ENCODE data around the gene PARM1.

Gene PARM1

GRCh38 chr4:74958881-74959280 lies 26.0 kb downstream of the PARM1 start:
- Histone ChIP-seq H3K9me3 (ENCODE audit: control insufficient read depth, low read length) (no peaks in the 10 kb centered on the region), H3K4me1 (ENCODE audit: control insufficient read depth, insufficient read depth, low read length) (no peaks in the 10 kb centered on the region), H3K27ac (ENCODE audit: insufficient read depth, low read depth, low read length, poor library complexity, severe bottlenecking) (no peak overlapping the region), H3K36me3 (ENCODE audit: control insufficient read depth, insufficient read depth, low read length) (no peaks in the 10 kb centered on the region), H3K4me3 (ENCODE audit: insufficient read depth, low read depth, low read length) (no peak overlapping the region), H3K27me3 (ENCODE audit: control insufficient read depth, insufficient read depth, low read length, poor library complexity, severe bottlenecking) (no peaks in the 10 kb centered on the region)
- WGBS, 2 experiments, result 83 to 100% methylated on average over 1 of the region's 2 CpGs

GRCh38 chr4:74961230-74961629 lies 28.3 kb downstream of the PARM1 start:
- Histone ChIP-seq H3K9me3 (ENCODE audit: control insufficient read depth, low read length) (no peaks in the 10 kb centered on the region), H3K4me3 (ENCODE audit: insufficient read depth, low read depth, low read length) (no peak overlapping the region), H3K36me3 (ENCODE audit: control insufficient read depth, insufficient read depth, low read length) (no peaks in the 10 kb centered on the region), H3K4me1 (ENCODE audit: control insufficient read depth, insufficient read depth, low read length) (no peaks in the 10 kb centered on the region), H3K27ac (ENCODE audit: insufficient read depth, low read depth, low read length, poor library complexity, severe bottlenecking) (no peak overlapping the region), H3K27me3 (ENCODE audit: control insufficient read depth, insufficient read depth, low read length, poor library complexity, severe bottlenecking) (no peaks in the 10 kb centered on the region)
- 93 to 100% methylated on average over 2 of the region's 2 CpGs for WGBS, 2 experiments

- Histone ChIP-seq H3K4me3 (ENCODE audit: insufficient read depth, low read depth, low read length) (no peak overlapping the region), H3K27ac (ENCODE audit: insufficient read depth, low read depth, low read length, poor library complexity, severe bottlenecking) (no peak overlapping the region), H3K9me3 (ENCODE audit: control insufficient read depth, low read length) (no peaks in the 10 kb centered on the region)
Measured at GRCh38 chr4:74962584-74962983, 29.7 kb downstream of the PARM1 start.

GRCh38 chr4:74964311-74964710 lies 31.4 kb downstream of the PARM1 start:
- WGBS, 2 experiments, result 93 to 97% methylated on average over 2 of the region's 2 CpGs
- no peaks in the 10 kb centered on the region for H3K27me3 ChIP-seq (ENCODE audit: control insufficient read depth, insufficient read depth, low read length, poor library complexity, severe bottlenecking)

More at GRCh38 chr4:74962584-74962983, 29.7 kb downstream of the PARM1 start:
- Histone ChIP-seq H3K36me3 (ENCODE audit: control insufficient read depth, insufficient read depth, low read length) (no peaks in the 10 kb centered on the region), H3K27me3 (ENCODE audit: control insufficient read depth, insufficient read depth, low read length, poor library complexity, severe bottlenecking) (no peaks in the 10 kb centered on the region), H3K4me1 (ENCODE audit: control insufficient read depth, insufficient read depth, low read length) (no peaks in the 10 kb centered on the region)

GRCh38 chr4:74967324-74967723 lies 34.4 kb downstream of the PARM1 start:
- no peaks in the 10 kb centered on the region for H3K27me3 ChIP-seq (ENCODE audit: control insufficient read depth, insufficient read depth, low read length, poor library complexity, severe bottlenecking)
- no peaks in the 10 kb centered on the region for H3K9me3 ChIP-seq (ENCODE audit: control insufficient read depth, low read length)
- H3K36me3 ChIP-seq (ENCODE audit: control insufficient read depth, insufficient read depth, low read length), result no peaks in the 10 kb centered on the region
- no peak overlapping the region for H3K27ac ChIP-seq (ENCODE audit: insufficient read depth, low read depth, low read length, poor library complexity, severe bottlenecking)
- 96% methylated on average over 3 of the region's 3 CpGs for WGBS, 2 experiments
- H3K4me1 ChIP-seq (ENCODE audit: control insufficient read depth, insufficient read depth, low read length), result no peaks in the 10 kb centered on the region
- H3K4me3 ChIP-seq (ENCODE audit: insufficient read depth, low read depth, low read length), result no peak overlapping the region

More at GRCh38 chr4:74964311-74964710, 31.4 kb downstream of the PARM1 start:
- Histone ChIP-seq H3K4me3 (ENCODE audit: insufficient read depth, low read depth, low read length) (no peak overlapping the region), H3K9me3 (ENCODE audit: control insufficient read depth, low read length) (no peaks in the 10 kb centered on the region), H3K4me1 (ENCODE audit: control insufficient read depth, insufficient read depth, low read length) (no peaks in the 10 kb centered on the region), H3K27ac (ENCODE audit: insufficient read depth, low read depth, low read length, poor library complexity, severe bottlenecking) (no peak overlapping the region), H3K36me3 (ENCODE audit: control insufficient read depth, insufficient read depth, low read length) (no peaks in the 10 kb centered on the region)

DNA sequence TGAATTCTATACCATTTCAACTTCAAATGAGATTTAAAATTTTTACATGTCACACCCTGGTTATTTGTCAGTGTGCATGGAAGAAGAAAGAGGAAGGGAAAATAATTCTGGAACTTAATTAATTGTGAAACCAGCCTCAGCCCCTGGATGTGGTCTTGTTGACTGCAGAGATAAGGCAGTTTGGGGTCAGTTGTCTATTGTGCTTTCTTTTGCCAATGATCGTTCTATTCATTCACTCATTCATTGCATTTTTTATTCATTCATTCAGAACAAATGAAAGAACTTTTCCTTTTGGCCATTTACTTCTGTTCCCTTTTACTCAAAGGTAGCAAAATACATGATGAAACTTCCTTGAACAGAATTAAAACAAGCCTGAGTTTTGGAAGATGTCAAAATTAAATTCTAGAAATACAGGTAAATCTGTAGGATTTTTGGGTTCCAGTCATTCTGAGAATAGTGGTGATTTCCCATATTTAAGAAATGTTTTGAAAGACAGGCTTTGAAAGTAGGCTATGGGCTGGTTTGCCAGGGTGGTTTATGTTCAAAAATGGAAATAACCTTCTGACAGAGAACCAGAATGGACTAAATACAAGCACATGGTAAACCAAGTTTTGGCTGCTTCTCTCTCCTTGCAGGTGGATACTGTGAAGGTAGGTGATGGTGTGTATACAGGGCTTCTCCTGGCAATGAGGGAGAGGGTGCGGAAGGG lies 35.7 kb downstream of the PARM1 start:
- no peak overlapping the region for H3K4me3 ChIP-seq (ENCODE audit: insufficient read depth, low read depth, low read length)
- no peak overlapping the region for H3K27ac ChIP-seq (ENCODE audit: insufficient read depth, low read depth, low read length, poor library complexity, severe bottlenecking)
- no peaks in the 10 kb centered on the region for H3K4me1 ChIP-seq (ENCODE audit: control insufficient read depth, insufficient read depth, low read length)
- WGBS, 2 experiments, result 93 to 95% methylated on average over 1 to 2 of the region's 2 CpGs
- H3K27me3 ChIP-seq (ENCODE audit: control insufficient read depth, insufficient read depth, low read length, poor library complexity, severe bottlenecking), result no peaks in the 10 kb centered on the region
- H3K9me3 ChIP-seq (ENCODE audit: control insufficient read depth, low read length), result no peaks in the 10 kb centered on the region
- H3K36me3 ChIP-seq (ENCODE audit: control insufficient read depth, insufficient read depth, low read length), result no peaks in the 10 kb centered on the region

DNA sequence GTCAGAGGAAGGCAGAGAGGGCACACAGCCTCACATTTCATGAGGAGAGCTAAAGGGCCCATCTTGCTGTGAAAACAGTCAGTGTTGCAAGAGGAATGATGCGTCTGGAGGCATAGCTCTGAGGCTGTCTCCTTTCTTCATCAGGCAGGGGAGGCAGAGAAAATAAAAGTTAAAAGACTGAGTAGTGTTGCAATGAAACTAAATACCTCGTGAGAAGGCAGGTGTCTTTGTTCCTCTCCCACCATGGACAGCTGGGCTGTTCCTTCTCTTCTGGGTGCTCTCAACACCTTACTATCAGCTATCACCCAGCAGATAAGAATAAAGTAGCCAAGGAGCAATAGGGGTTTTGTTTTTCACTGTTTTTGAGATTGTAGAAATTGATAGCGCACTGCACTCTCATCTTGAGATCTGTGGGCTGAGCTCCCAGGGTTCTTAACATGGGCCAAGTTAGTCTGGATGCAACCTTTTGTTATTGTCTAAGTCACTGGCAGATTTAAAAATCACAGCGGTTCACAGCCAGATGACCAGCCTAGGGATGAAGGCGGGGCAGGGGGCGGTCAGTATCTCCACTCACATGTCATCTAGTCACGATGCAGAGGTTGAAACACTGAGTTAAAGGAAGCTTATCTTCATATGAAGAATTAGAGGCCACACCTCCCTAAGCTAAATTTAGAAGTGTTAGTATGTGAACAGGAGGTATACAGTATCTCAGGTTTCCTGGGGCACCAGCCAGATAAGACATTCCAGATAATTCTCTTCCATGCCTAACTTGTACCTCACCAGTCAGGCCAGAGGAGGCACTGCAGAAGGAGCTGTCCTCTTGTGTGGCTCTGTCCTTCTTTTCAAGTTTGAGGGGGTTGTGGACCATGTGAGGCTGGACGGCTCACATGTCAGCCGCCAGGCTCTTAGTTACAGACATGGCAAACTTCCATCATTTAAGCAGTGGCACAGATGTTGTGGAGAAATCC lies 36.9 kb downstream of the PARM1 start:
- Histone ChIP-seq H3K4me1 (ENCODE audit: control insufficient read depth, insufficient read depth, low read length) (no peaks in the 10 kb centered on the region), H3K27ac (ENCODE audit: insufficient read depth, low read depth, low read length, poor library complexity, severe bottlenecking) (no peak overlapping the region), H3K36me3 (ENCODE audit: control insufficient read depth, insufficient read depth, low read length) (no peaks in the 10 kb centered on the region), H3K27me3 (ENCODE audit: control insufficient read depth, insufficient read depth, low read length, poor library complexity, severe bottlenecking) (no peaks in the 10 kb centered on the region), H3K9me3 (ENCODE audit: control insufficient read depth, low read length) (no peaks in the 10 kb centered on the region), H3K4me3 (ENCODE audit: insufficient read depth, low read depth, low read length) (no peak overlapping the region)
- WGBS, 2 experiments, result 88 to 94% methylated on average over 9 of the region's 9 CpGs

GRCh38 chr4:74970577-74970976 lies 37.7 kb downstream of the PARM1 start:
- no peak overlapping the region for H3K4me3 ChIP-seq (ENCODE audit: insufficient read depth, low read depth, low read length)
- no peak overlapping the region for H3K27ac ChIP-seq (ENCODE audit: insufficient read depth, low read depth, low read length, poor library complexity, severe bottlenecking)

DNA sequence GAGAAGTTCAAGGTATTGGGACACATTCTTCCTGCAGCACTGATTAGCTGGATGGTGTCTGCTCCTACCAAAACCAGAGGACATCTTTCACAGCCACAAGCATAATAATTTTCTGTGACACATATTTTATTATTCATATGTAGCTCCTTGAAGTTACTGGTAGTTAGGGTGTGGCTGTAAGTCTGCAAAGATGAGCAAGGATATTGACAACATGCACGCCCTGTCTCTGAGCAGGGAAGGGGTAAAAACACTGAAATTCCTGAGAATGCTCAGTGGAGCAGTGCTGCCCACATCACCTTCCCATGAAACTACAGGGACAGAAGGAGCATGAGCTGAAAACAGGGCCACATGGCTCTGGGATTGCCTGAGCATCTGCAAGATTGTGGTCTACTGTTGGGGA lies 38.9 kb downstream of the PARM1 start:
- H3K27me3 ChIP-seq (ENCODE audit: control insufficient read depth, insufficient read depth, low read length, poor library complexity, severe bottlenecking), result no peaks in the 10 kb centered on the region
- WGBS, 2 experiments, result 86 to 93% methylated on average over 1 of the region's 1 CpG

More at GRCh38 chr4:74970577-74970976, 37.7 kb downstream of the PARM1 start:
- no peaks in the 10 kb centered on the region for H3K4me1 ChIP-seq (ENCODE audit: control insufficient read depth, insufficient read depth, low read length)
- 88 to 97% methylated on average over 1 of the region's 1 CpG for WGBS, 2 experiments
- H3K9me3 ChIP-seq (ENCODE audit: control insufficient read depth, low read length), result no peaks in the 10 kb centered on the region
- H3K27me3 ChIP-seq (ENCODE audit: control insufficient read depth, insufficient read depth, low read length, poor library complexity, severe bottlenecking), result no peaks in the 10 kb centered on the region
- no peaks in the 10 kb centered on the region for H3K36me3 ChIP-seq (ENCODE audit: control insufficient read depth, insufficient read depth, low read length)

DNA sequence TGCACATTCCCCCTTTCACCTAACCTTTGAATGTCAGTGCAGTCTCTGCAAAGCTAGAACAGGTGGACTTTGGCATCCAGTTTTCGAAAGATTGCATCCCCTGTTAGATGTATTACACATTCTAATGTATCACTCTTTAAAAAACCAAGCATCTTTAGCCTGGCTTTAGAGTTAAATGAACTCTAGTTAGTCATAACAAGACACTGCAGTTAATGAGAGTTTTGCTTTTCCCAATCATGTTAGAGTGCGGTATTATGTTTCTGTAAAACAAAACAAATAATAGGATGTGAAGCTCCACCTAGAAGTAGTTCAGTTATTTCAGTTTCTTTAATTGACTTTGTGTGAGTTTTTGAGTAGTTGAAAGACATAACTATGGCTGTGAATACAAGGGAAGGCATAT lies 42.2 kb downstream of the PARM1 start:
- Histone ChIP-seq H3K27ac (ENCODE audit: insufficient read depth, low read depth, low read length, poor library complexity, severe bottlenecking) (no peak overlapping the region), H3K36me3 (ENCODE audit: control insufficient read depth, insufficient read depth, low read length) (no peaks in the 10 kb centered on the region), H3K4me3 (ENCODE audit: insufficient read depth, low read depth, low read length) (no peak overlapping the region), H3K4me1 (ENCODE audit: control insufficient read depth, insufficient read depth, low read length) (no peaks in the 10 kb centered on the region), H3K27me3 (ENCODE audit: control insufficient read depth, insufficient read depth, low read length, poor library complexity, severe bottlenecking) (no peaks in the 10 kb centered on the region), H3K9me3 (ENCODE audit: control insufficient read depth, low read length) (no peaks in the 10 kb centered on the region)
- WGBS, 2 experiments, result 88 to 97% methylated on average over 2 of the region's 2 CpGs

More for the DNA sequence above, 38.9 kb downstream of the PARM1 start:
- H3K9me3 ChIP-seq (ENCODE audit: control insufficient read depth, low read length), result no peaks in the 10 kb centered on the region
- H3K27ac ChIP-seq (ENCODE audit: insufficient read depth, low read depth, low read length, poor library complexity, severe bottlenecking), result no peak overlapping the region
- no peak overlapping the region for H3K4me3 ChIP-seq (ENCODE audit: insufficient read depth, low read depth, low read length)
- H3K36me3 ChIP-seq (ENCODE audit: control insufficient read depth, insufficient read depth, low read length), result no peaks in the 10 kb centered on the region
- H3K4me1 ChIP-seq (ENCODE audit: control insufficient read depth, insufficient read depth, low read length), result no peaks in the 10 kb centered on the region
